ENCODE measurements around the gene AUNIP. TPM values are rescaled to one million over a fixed set of nuclear protein-coding genes. Genes with fewer than 3 reads are reported as not detected.

AUNIP gene
- total RNA-seq, 1 experiment from 2014 or later, result 12.1 TPM

- Histone ChIP-seq H3K9ac (ENCODE audit: low read length) (no peak overlapping the region), H3K4me1 (ENCODE audit: control insufficient read depth in 1 of 2, insufficient read depth in 2 of 2, low read length in 2 of 2) (peaks cover 27 to 55% of the 10 kb centered on the region in 2 experiments), H3K9me3 (ENCODE audit: control insufficient read depth in 1 of 2, insufficient read depth in 1 of 2, low read depth in 1 of 2, low read length in 2 of 2) (no peaks in the 10 kb centered on the region), H3K27ac (ENCODE audit: low read depth, low read length) (no peak overlapping the region), H4K20me1 (ENCODE audit: insufficient read depth) (no peaks in the 10 kb centered on the region), H2AFZ (ENCODE audit: low read depth, low read length, poor library complexity, severe bottlenecking) (no peak overlapping the region), H3K36me3 (ENCODE audit: control insufficient read depth in 1 of 2, insufficient read depth in 2 of 2, low read length in 2 of 2) (no peaks in the 10 kb centered on the region), H3K4me2 (ENCODE audit: low read length) (no peak overlapping the region), H3K27me3 (ENCODE audit: insufficient read depth, low read length) (no peaks in the 10 kb centered on the region), H3K4me3 (replicated peaks in 1 of 2; ENCODE audit: low read depth in 1 of 2, low read length in 2 of 2) (no peak overlapping the region), H3K79me2 (ENCODE audit: insufficient read depth, low read length) (peaks cover 10% of the 10 kb centered on the region; the same call in 1 of the 2 replicates), H3K9me2 (ENCODE audit: insufficient read depth) (no peaks in the 10 kb centered on the region)
- no peak for ATAC-seq
- CTCF ChIA-PET, result interaction anchor here (0.6 kb wide), 1 partner anchor 25 kb away, joined by 3 read pairs; no protein-coding TSS in a partner anchor
- DNase-seq (ENCODE audit: low read depth, low spot score), result no peak
- no TSS peak for BruUV-seq (replicated peaks)
- TF ChIP-seq YY1 (IDR thresholded peaks at IDR 0.05; ENCODE audit: extremely low read depth, insufficient replicate concordance, low read depth, low read length) (no peak), ZBTB33 (IDR thresholded peaks at IDR 0.05; ENCODE audit: extremely low read depth, insufficient replicate concordance, low read length) (no peak), FOSL1 (IDR thresholded peaks at IDR 0.05; ENCODE audit: low read depth) (no peak), EZH2phosphoT487 (IDR thresholded peaks at IDR 0.05; ENCODE audit: borderline replicate concordance) (no peak), TCF7L2 (IDR thresholded peaks at IDR 0.05; ENCODE audit: borderline replicate concordance, extremely low read depth, insufficient read depth, insufficient read length) (no peak), ATF3 (IDR thresholded peaks at IDR 0.05) (no peak), RAD21 (IDR thresholded peaks at IDR 0.05; ENCODE audit: low read depth) (no peak), EZH2 (IDR thresholded peaks at IDR 0.05) (no peak), ZNF274 (IDR thresholded peaks at IDR 0.05; ENCODE audit: low read depth, low read length) (no peak), MAX (IDR thresholded peaks at IDR 0.05) (no peak), CEBPB (IDR thresholded peaks at IDR 0.05; ENCODE audit: low read depth) (no peak), CBX3 (IDR thresholded peaks at IDR 0.05; ENCODE audit: low read depth) (no peak), POLR2AphosphoS5 (IDR thresholded peaks at IDR 0.05; ENCODE audit: low read depth, low read length) (no peak), EGR1 (IDR thresholded peaks at IDR 0.05; ENCODE audit: low read depth) (no peak), SP1 (IDR thresholded peaks at IDR 0.05; ENCODE audit: low read depth) (no peak), ELF1 (IDR thresholded peaks at IDR 0.05; ENCODE audit: borderline replicate concordance, low read depth) (no peak), ZFX (IDR thresholded peaks at IDR 0.05) (no peak), JUND (IDR thresholded peaks at IDR 0.05) (no peak), SRF (IDR thresholded peaks at IDR 0.05; ENCODE audit: low read depth) (no peak)
- TF ChIP-seq, protein P1, sequence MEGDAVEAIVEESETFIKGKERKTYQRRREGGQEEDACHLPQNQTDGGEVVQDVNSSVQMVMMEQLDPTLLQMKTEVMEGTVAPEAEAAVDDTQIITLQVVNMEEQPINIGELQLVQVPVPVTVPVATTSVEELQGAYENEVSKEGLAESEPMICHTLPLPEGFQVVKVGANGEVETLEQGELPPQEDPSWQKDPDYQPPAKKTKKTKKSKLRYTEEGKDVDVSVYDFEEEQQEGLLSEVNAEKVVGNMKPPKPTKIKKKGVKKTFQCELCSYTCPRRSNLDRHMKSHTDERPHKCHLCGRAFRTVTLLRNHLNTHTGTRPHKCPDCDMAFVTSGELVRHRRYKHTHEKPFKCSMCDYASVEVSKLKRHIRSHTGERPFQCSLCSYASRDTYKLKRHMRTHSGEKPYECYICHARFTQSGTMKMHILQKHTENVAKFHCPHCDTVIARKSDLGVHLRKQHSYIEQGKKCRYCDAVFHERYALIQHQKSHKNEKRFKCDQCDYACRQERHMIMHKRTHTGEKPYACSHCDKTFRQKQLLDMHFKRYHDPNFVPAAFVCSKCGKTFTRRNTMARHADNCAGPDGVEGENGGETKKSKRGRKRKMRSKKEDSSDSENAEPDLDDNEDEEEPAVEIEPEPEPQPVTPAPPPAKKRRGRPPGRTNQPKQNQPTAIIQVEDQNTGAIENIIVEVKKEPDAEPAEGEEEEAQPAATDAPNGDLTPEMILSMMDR (IDR thresholded peaks at IDR 0.05 in 2 of 3, conservative IDR thresholded peaks at IDR 0.05 in 1 of 3; ENCODE audit: borderline replicate concordance in 1 of 3, insufficient read depth in 1 of 3, low read depth in 2 of 3, low read length in 2 of 3), result no peak
- intact Hi-C loops (cut with micrococcal nuclease), result no loop called here
- RAD21 ChIA-PET (ENCODE audit: low non-redundant PET in 1 of 2, low total read pairs in 2 of 2, uncharacterized antibody in 2 of 2, unreplicated experiment in 2 of 2), result no interaction called here
- POLR2A ChIA-PET, result no interaction called here
Observed at GRCh38 chr1:25870614-25871013, 11.4 kb upstream of the AUNIP start.

Measured in HCT116 (cell line).